Transverse colon (tissue), 3 donors: ENCODE measurements around the gene SH3RF3.

ENCODE experiments used
- POLR2A ChIP-seq: fragments of 450-650 bp; IDR thresholded peaks from one replicate; pipeline ENCODE4 v1.6.1; 2016; ENCODE audit warnings: antibody characterized with exemption, mild to moderate bottlenecking, moderate library complexity
- TF ChIP-seq, protein P1 (sequence below), 5 experiments: fragments of 200-600 bp in 3 of 5; fragments of 450-650 bp in 2 of 5; sonication (generic) in 3 of 5; IDR thresholded peaks; 1 replicate in 2 of 5; 2 replicates in 3 of 5; pipeline ENCODE4 v1.5.1; 2016 to 2017; ENCODE audit warnings: antibody characterized with exemption in 5 of 5, inconsistent platforms in 3 of 5, mild to moderate bottlenecking in 2 of 5, moderate library complexity in 1 of 5

DNA sequence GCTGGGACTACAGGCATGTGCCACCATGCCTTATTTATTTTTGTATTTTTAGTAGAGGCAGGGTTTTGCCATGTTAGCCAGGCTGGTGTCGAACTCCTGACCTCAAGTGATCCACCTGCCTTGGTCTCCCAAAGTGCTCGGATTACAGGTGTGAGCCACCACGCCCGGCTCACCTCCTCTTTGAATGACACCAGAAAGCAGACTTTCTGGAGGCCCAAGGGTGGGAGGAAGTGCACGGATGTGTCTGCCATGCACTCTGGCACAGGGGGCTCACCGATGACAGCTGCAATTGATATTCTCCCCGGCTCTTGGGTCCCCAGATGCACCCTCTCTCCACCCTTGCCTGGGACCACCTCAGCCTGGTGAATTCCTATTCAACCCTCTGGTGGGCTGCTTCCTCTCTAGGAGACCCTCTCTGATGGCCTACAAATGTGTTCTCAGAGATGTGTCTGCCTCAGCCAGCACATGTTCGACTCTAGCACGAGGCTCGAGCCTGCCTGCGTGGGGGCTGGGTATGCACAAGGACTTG is 397.5 kb downstream of the SH3RF3 start:
- TF ChIP-seq POLR2A = no peak
- TF ChIP-seq, protein P1, sequence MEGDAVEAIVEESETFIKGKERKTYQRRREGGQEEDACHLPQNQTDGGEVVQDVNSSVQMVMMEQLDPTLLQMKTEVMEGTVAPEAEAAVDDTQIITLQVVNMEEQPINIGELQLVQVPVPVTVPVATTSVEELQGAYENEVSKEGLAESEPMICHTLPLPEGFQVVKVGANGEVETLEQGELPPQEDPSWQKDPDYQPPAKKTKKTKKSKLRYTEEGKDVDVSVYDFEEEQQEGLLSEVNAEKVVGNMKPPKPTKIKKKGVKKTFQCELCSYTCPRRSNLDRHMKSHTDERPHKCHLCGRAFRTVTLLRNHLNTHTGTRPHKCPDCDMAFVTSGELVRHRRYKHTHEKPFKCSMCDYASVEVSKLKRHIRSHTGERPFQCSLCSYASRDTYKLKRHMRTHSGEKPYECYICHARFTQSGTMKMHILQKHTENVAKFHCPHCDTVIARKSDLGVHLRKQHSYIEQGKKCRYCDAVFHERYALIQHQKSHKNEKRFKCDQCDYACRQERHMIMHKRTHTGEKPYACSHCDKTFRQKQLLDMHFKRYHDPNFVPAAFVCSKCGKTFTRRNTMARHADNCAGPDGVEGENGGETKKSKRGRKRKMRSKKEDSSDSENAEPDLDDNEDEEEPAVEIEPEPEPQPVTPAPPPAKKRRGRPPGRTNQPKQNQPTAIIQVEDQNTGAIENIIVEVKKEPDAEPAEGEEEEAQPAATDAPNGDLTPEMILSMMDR (IDR thresholded peaks at IDR 0.05) = no peak
